ENCODE results near the gene IFI6. TPM values are rescaled to one million over a fixed set of nuclear protein-coding genes. Genes with fewer than 3 reads are reported as not detected.

IFI6 gene
- total RNA-seq, 1 donor from 2014 or later, result 3,307 TPM

DNA sequence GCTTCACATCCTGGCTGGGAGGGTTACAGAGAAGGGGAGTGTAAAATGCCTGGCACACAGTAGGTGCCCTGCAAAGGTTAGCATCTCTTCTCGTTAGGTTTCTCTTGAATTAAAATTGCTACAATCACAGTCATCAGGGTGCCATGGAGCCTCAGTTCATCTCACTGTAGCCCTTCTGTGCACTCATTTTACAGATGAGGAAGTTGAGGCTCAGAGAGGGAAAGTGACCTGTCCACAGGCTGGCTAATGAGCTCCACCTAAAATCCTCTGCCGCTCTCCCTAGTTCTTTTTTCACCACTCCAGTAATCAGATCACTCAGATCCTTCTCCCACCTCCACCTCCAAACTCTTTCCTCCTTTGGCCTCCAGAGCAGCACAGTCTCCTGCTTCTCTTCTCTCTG, 54.6 kb downstream of the IFI6 start:
- Histone ChIP-seq H2AFZ (ENCODE audit: low read depth, low read length) (no peak overlapping the region), H3K4me3 (ENCODE audit: insufficient read depth, low read depth, low read length) (no peak overlapping the region), H3K9ac (ENCODE audit: low read length) (no peak overlapping the region), H3K27ac (ENCODE audit: low read depth, low read length) (no peak overlapping the region), H4K20me1 (ENCODE audit: insufficient read depth, low read length) (no peaks in the 10 kb centered on the region), H3K9me3 (ENCODE audit: insufficient read depth, low read depth, low read length) (no peaks in the 10 kb centered on the region), H3K36me3 (ENCODE audit: insufficient read depth, low read length) (no peaks in the 10 kb centered on the region), H3K4me2 (ENCODE audit: low read length) (no peak overlapping the region), H3K4me1 (ENCODE audit: insufficient read depth, low read length) (peaks cover 6% of the 10 kb centered on the region), H3K27me3 (ENCODE audit: insufficient read depth, low read length) (no peaks in the 10 kb centered on the region), H3K79me2 (ENCODE audit: insufficient read depth, low read length) (no peaks in the 10 kb centered on the region)
- H3K4me3 Mint-ChIP-seq (ENCODE audit: unreplicated experiment), result no peak overlapping the region
- H3K9me3 Mint-ChIP-seq (ENCODE audit: unreplicated experiment), result peaks cover 4% of the 10 kb centered on the region
- DNase-seq (ENCODE audit: low read depth) (no peak), FAIRE-seq (no peak)
- TF ChIP-seq, protein P1, sequence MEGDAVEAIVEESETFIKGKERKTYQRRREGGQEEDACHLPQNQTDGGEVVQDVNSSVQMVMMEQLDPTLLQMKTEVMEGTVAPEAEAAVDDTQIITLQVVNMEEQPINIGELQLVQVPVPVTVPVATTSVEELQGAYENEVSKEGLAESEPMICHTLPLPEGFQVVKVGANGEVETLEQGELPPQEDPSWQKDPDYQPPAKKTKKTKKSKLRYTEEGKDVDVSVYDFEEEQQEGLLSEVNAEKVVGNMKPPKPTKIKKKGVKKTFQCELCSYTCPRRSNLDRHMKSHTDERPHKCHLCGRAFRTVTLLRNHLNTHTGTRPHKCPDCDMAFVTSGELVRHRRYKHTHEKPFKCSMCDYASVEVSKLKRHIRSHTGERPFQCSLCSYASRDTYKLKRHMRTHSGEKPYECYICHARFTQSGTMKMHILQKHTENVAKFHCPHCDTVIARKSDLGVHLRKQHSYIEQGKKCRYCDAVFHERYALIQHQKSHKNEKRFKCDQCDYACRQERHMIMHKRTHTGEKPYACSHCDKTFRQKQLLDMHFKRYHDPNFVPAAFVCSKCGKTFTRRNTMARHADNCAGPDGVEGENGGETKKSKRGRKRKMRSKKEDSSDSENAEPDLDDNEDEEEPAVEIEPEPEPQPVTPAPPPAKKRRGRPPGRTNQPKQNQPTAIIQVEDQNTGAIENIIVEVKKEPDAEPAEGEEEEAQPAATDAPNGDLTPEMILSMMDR (IDR thresholded peaks at IDR 0.05; ENCODE audit: insufficient read depth, low read depth, low read length), result no peak
- no peak for TF ChIP-seq EZH2 (IDR thresholded peaks at IDR 0.05; ENCODE audit: insufficient read depth, low read length)
- peaks cover 53% of the 10 kb centered on the region for H3K27me3 Mint-ChIP-seq (ENCODE audit: low read depth, unreplicated experiment)
- H3K27ac Mint-ChIP-seq (ENCODE audit: unreplicated experiment), result no peak overlapping the region
- peaks cover 2% of the 10 kb centered on the region for H3K36me3 Mint-ChIP-seq (ENCODE audit: low read depth, unreplicated experiment)
- peaks cover 1% of the 10 kb centered on the region for H3K4me1 Mint-ChIP-seq (ENCODE audit: low read depth, unreplicated experiment)

DNA sequence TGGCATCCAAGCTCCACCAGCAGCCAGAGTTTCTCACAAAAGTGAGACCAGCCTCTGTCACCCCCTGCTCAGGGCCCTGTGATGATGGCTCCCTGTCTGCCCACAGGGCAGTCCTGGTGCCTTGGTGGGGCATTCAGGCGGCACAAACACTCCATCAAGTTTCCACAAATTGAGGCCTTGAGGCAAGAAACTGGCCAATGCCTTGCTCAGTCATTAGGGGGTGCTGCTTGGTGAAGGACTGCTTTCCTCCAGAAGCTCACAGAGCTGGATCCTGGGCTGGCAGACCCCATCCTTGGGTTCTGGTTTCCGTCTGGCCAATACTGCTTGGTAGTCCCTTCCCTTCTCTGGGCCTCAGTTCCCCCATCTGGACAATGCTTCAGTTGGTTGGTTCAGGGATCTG, 55.6 kb downstream of the IFI6 start:
- Histone ChIP-seq H3K4me3 (ENCODE audit: insufficient read depth, low read depth, low read length) (no peak overlapping the region), H3K79me2 (ENCODE audit: insufficient read depth, low read length) (no peaks in the 10 kb centered on the region), H2AFZ (ENCODE audit: low read depth, low read length) (no peak overlapping the region), H3K9me3 (ENCODE audit: insufficient read depth, low read depth, low read length) (no peaks in the 10 kb centered on the region), H3K4me2 (ENCODE audit: low read length) (no peak overlapping the region), H3K36me3 (ENCODE audit: insufficient read depth, low read length) (no peaks in the 10 kb centered on the region), H3K27ac (ENCODE audit: low read depth, low read length) (no peak overlapping the region), H3K9ac (ENCODE audit: low read length) (no peak overlapping the region), H3K4me1 (ENCODE audit: insufficient read depth, low read length) (peaks cover 2% of the 10 kb centered on the region), H3K27me3 (ENCODE audit: insufficient read depth, low read length) (peaks cover 4% of the 10 kb centered on the region), H4K20me1 (ENCODE audit: insufficient read depth, low read length) (no peaks in the 10 kb centered on the region)
- peaks cover 62% of the 10 kb centered on the region for H3K27me3 Mint-ChIP-seq (ENCODE audit: low read depth, unreplicated experiment)
- no peak overlapping the region for H3K27ac Mint-ChIP-seq (ENCODE audit: unreplicated experiment)
- H3K9me3 Mint-ChIP-seq (ENCODE audit: unreplicated experiment), result peaks cover 4% of the 10 kb centered on the region
- no peak for TF ChIP-seq EZH2 (IDR thresholded peaks at IDR 0.05; ENCODE audit: insufficient read depth, low read length)
- TF ChIP-seq, protein P1 (IDR thresholded peaks at IDR 0.05; ENCODE audit: insufficient read depth, low read depth, low read length), result no peak
- FAIRE-seq, result no peak
- no peak overlapping the region for H3K4me3 Mint-ChIP-seq (ENCODE audit: unreplicated experiment)
- peaks cover 1% of the 10 kb centered on the region for H3K4me1 Mint-ChIP-seq (ENCODE audit: low read depth, unreplicated experiment)
- peaks cover 2% of the 10 kb centered on the region for H3K36me3 Mint-ChIP-seq (ENCODE audit: low read depth, unreplicated experiment)
- no peak for DNase-seq (ENCODE audit: low read depth)

Other genes with a start within 250 kb of the IFI6 start
- 86.9 and 88.0 TPM in 2 replicates for gene WASF2, start 182.0 kb downstream of the IFI6 start, total RNA-seq
- 74.0 and 75.7 TPM in 2 replicates for gene AHDC1, start 68.0 kb downstream of the IFI6 start, total RNA-seq
- gene FGR, start 37.0 kb downstream of the IFI6 start, total RNA-seq, result 0.17 TPM in 1 of 2 replicates, not detected in the other
- gene FAM76A, start 53.8 kb upstream of the IFI6 start, total RNA-seq, result 6.1 and 6.2 TPM in 2 replicates
- 62.1 and 64.0 TPM in 2 replicates for gene STX12, start 101.0 kb upstream of the IFI6 start, total RNA-seq
- 35.6 and 37.6 TPM in 2 replicates for gene PPP1R8, start 158.6 kb upstream of the IFI6 start, total RNA-seq
- 0.79 and 1.3 TPM in 2 replicates for gene THEMIS2, start 200.4 kb upstream of the IFI6 start, total RNA-seq
- 18.0 and 19.4 TPM in 2 replicates for gene RPA2, start 242.4 kb upstream of the IFI6 start, total RNA-seq